ENCODE results near the gene SHANK2.

The SHANK2 gene

DNA sequence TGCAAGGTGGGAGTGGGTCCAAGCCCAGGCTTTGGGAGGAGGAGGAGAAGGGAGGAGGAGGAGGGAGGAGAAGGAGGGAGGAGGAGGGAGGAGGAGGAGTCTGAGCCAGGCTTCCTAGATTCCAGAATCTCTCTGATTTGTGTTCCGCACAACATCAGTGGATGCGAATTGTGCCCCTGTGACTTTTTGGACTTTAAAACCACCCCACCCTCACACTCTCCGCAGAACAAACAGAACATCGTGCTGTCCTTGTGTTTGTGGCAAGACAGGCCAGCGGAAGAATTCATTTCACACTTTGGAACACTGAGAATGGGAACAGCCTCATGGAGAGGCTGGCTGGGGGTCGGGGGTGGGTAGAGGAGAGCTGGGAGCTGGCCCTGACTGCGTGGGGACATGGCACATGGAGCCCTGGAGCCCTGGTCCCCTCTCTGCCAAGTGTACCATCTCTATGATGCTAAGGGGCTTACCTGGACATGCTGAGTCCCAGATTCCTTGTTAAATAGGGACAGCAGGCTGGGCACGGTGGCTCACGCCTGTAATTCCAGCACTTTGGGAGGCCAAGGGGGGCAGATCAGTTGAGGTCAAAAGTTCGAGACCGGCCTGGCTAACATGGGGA, 16.4 kb upstream of the SHANK2 start:
- Histone ChIP-seq H3K36me3 (ENCODE audit: low read length) (no peaks in the 10 kb centered on the region), H2AFZ (ENCODE audit: low read depth, low read length, severe bottlenecking) (no peak overlapping the region), H3K9me3 (ENCODE audit: insufficient read depth, low read length) (peaks cover 11% of the 10 kb centered on the region; the same call in 1 of the 2 replicates), H3K27ac (ENCODE audit: low read depth, low read length) (no peak overlapping the region), H4K20me1 (ENCODE audit: low read depth, low read length) (no peaks in the 10 kb centered on the region), H3K9me2 (replicated peaks; ENCODE audit: insufficient read depth, low read length) (no peaks in the 10 kb centered on the region), H3F3A (ENCODE audit: insufficient read depth) (no peaks in the 10 kb centered on the region), H3K27me3 (ENCODE audit: low read length) (no peaks in the 10 kb centered on the region; the same call in 1 of the 2 replicates), H3K9ac (ENCODE audit: low read length) (no peak overlapping the region), H3K4me2 (ENCODE audit: low read depth, low read length, poor library complexity, severe bottlenecking) (no peak overlapping the region), H3K79me2 (ENCODE audit: insufficient read depth, low read length) (no peaks in the 10 kb centered on the region), H3K4me3 (ENCODE audit: insufficient read depth, low read length, poor library complexity, severe bottlenecking) (no peak overlapping the region)
- no peak for TF ChIP-seq EZH2phosphoT487 (conservative IDR thresholded peaks at IDR 0.05; ENCODE audit: low read length)
- TF ChIP-seq, protein P1, sequence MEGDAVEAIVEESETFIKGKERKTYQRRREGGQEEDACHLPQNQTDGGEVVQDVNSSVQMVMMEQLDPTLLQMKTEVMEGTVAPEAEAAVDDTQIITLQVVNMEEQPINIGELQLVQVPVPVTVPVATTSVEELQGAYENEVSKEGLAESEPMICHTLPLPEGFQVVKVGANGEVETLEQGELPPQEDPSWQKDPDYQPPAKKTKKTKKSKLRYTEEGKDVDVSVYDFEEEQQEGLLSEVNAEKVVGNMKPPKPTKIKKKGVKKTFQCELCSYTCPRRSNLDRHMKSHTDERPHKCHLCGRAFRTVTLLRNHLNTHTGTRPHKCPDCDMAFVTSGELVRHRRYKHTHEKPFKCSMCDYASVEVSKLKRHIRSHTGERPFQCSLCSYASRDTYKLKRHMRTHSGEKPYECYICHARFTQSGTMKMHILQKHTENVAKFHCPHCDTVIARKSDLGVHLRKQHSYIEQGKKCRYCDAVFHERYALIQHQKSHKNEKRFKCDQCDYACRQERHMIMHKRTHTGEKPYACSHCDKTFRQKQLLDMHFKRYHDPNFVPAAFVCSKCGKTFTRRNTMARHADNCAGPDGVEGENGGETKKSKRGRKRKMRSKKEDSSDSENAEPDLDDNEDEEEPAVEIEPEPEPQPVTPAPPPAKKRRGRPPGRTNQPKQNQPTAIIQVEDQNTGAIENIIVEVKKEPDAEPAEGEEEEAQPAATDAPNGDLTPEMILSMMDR (IDR thresholded peaks at IDR 0.05; ENCODE audit: insufficient read depth, low read length, poor library complexity, severe bottlenecking): no peak

DNA sequence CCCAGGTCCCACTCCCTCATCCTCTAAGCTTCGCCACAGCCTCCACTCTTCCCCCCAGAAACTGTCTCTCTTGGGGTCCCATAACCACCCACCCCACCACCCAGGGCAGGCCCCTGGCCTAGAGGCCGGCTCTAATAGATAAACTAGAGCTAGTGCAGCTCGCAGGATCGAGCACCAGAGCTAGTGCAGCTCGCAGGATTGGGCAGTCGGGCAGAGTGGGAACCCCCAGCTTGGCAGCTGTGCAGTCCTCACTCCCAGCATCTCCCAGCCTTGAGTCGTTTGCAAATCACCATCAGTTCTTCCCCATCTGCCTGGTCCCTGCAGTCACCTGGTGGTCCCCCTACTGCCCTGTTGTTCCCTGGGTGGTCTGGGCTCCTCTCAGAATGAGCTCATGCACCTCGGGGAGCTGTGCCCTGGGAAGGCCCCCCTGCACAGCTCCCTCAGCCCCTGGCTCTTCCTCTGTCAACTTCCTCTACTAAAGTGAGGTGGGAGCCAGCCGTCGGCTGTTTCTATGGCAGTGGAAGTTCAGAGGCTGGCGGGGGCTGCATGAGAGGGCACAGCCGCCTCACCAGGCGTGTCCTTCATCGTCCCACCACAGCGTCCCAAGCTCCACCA, 15.5 kb upstream of the SHANK2 start:
- Histone ChIP-seq H3K4me3 (ENCODE audit: insufficient read depth, low read length, poor library complexity, severe bottlenecking) (no peak overlapping the region), H3K27ac (ENCODE audit: low read depth, low read length) (no peak overlapping the region), H3K4me2 (ENCODE audit: low read depth, low read length, poor library complexity, severe bottlenecking) (no peak overlapping the region), H3K27me3 (ENCODE audit: low read length) (no peaks in the 10 kb centered on the region), H3K9me3 (ENCODE audit: insufficient read depth, low read length) (peaks cover 2% of the 10 kb centered on the region; the same call in 1 of the 2 replicates), H3K36me3 (ENCODE audit: low read length) (no peaks in the 10 kb centered on the region), H3K79me2 (ENCODE audit: insufficient read depth, low read length) (no peaks in the 10 kb centered on the region), H3K9me2 (replicated peaks; ENCODE audit: insufficient read depth, low read length) (no peaks in the 10 kb centered on the region), H3K9ac (ENCODE audit: low read length) (no peak overlapping the region), H3F3A (ENCODE audit: insufficient read depth) (no peaks in the 10 kb centered on the region), H4K20me1 (ENCODE audit: low read depth, low read length) (no peaks in the 10 kb centered on the region), H2AFZ (ENCODE audit: low read depth, low read length, severe bottlenecking) (no peak overlapping the region)
- TF ChIP-seq EZH2phosphoT487 (conservative IDR thresholded peaks at IDR 0.05; ENCODE audit: low read length): no peak
- TF ChIP-seq, protein P1 (IDR thresholded peaks at IDR 0.05; ENCODE audit: insufficient read depth, low read length, poor library complexity, severe bottlenecking): no peak

DNA sequence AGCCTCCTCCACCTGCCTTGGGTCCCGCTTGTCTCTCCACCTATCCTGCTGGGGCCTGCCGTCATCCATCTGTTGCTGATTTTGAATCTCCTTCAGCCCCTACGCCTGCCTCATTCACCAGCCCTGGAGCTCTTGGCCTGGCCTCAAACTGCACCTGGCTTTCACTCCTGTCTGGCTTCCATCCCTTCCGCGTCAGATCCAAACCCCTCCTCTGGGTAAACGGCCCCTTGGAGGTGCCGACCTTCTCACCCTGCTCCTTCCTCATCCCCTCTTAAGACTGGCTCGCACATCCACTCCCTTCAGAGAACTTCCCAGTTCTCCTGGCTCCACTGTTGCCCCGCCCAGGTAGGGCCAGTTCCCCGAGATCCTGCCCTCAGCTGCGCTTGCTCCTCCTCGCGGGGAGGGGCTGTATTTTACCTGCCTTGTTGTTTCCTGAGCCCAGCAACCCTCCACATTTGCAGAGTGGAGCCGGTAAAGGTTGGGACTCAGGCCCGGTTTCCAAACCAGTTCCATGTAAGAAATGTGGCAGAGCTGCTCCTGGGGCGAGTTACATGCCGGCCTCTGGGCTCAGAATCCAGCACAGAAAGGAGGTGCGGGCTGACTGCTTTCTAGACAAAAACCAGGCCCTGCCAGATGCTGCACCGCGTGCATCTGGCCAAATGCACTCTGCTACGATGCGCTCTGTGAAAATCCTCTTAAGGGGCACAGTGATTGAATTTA, 13.9 kb upstream of the SHANK2 start:
- Histone ChIP-seq H3K27ac (ENCODE audit: low read depth, low read length) (no peak overlapping the region), H3K79me2 (ENCODE audit: insufficient read depth, low read length) (no peaks in the 10 kb centered on the region), H2AFZ (ENCODE audit: low read depth, low read length, severe bottlenecking) (no peak overlapping the region), H3K9me2 (replicated peaks; ENCODE audit: insufficient read depth, low read length) (no peaks in the 10 kb centered on the region), H3K27me3 (ENCODE audit: low read length) (no peaks in the 10 kb centered on the region), H3K9me3 (ENCODE audit: insufficient read depth, low read length) (no peaks in the 10 kb centered on the region), H3K4me2 (ENCODE audit: low read depth, low read length, poor library complexity, severe bottlenecking) (no peak overlapping the region), H4K20me1 (ENCODE audit: low read depth, low read length) (no peaks in the 10 kb centered on the region), H3K36me3 (ENCODE audit: low read length) (no peaks in the 10 kb centered on the region), H3K9ac (ENCODE audit: low read length) (no peak overlapping the region), H3F3A (ENCODE audit: insufficient read depth) (no peaks in the 10 kb centered on the region), H3K4me3 (ENCODE audit: insufficient read depth, low read length, poor library complexity, severe bottlenecking) (no peak overlapping the region)
- TF ChIP-seq, protein P1 (IDR thresholded peaks at IDR 0.05; ENCODE audit: insufficient read depth, low read length, poor library complexity, severe bottlenecking): no peak
- no peak for TF ChIP-seq EZH2phosphoT487 (conservative IDR thresholded peaks at IDR 0.05; ENCODE audit: low read length)
